HG03575 (cell line): ENCODE data around the gene XRCC4.

Source experiments
- ATAC-seq: cut with Tn5 transposase; IDR thresholded peaks from one replicate; pipeline ENCODE4 v1.9.1; 2021; ENCODE audit not compliant: unreplicated experiment, insufficient number of reproducible peaks, low FRiP score; ENCODE audit errors: extremely low read depth

Gene XRCC4

DNA sequence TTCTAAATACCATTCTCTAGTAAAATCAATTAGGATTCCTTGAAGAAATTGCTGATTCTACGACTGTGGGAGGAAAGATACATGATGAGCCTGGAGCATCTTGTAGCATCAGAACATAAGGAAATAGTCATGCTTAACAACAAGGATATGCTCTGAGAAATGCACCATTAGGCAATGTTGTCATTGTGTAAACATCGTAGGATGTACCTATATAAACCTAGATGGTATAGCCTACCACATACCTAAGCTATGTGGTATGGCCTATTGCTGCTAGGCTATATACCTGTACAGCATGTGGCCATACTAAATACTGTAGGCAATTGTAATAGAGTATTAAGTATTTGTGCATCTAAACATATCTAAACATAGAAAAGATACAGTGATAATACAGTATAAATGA, 316.8 kb downstream of the XRCC4 start:
- no peak for ATAC-seq

- ATAC-seq, result no peak
Measured at GRCh38 chr5:83396662-83397061, 319.3 kb downstream of the XRCC4 start.

GRCh38 chr5:83397658-83398057, 320.3 kb downstream of the XRCC4 start:
- ATAC-seq, result no peak

- ATAC-seq, result no peak
Measured at GRCh38 chr5:83400241-83400640, 322.9 kb downstream of the XRCC4 start.

DNA sequence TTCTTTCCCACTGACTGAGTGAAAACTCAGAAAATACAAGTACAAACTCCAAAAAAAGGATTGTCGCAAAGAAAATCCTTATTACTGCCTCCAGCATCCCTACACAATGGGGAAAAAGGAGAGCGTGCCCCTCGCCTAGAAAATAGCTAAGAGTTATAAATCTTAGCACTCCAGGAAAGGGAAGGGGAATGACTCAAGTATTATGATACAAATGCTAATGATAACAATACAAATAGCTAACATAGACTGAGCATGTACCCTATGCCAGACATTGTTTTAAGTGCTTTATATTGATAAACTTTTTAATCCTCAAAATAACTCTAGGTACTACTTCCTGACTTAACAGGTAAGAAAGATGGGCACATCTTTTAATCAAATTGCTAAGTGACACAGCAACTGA, 323.4 kb downstream of the XRCC4 start:
- no peak for ATAC-seq

DNA sequence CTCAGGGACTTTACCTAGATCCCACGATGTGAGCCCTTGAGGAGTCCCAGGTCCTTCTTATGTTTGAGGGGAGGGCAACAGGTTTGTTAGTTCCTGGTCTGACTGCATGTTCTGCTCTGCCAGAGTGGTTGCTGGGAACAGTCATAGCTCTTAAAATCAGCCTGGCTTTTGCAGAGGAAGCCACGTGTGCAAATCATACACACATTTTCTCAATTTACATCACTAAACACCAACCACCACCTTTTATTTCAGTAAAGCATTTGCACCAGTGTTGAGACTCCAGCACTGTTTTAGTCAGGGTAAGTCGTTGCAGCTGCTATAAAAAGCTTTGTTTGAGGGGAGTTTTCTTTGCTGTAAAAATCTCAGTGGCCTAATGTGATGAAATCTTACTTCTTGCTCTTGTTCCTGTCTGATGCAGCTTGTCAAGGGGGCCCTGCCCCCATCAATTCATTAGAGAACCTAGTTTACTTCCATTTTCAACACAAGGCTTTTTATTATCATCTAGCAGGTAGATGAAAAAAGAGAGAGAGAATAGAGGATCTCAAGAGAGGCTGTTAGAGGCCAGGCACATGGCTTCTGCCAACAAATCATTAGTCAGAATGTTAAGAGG, 323.9 kb downstream of the XRCC4 start:
- ATAC-seq, result no peak

GRCh38 chr5:83401775-83402174, 324.4 kb downstream of the XRCC4 start:
- no peak for ATAC-seq
